Erythroblast (primary cell): Measurements from ENCODE around the gene ABCC4.

ENCODE experiments used
- GATA1 ChIP-seq: IDR thresholded peaks from 2 replicates; pipeline ENCODE4 v1.6.1; 2011; ENCODE audit warnings: low read depth, mild to moderate bottlenecking, control low read depth, low read length, moderate library complexity
- POLR2A ChIP-seq: IDR thresholded peaks from 2 replicates; pipeline ENCODE4 v1.6.1; 2011; ENCODE audit warnings: mild to moderate bottlenecking, low read length

- no peak for TF ChIP-seq POLR2A
- TF ChIP-seq GATA1: no peak
Observed at GRCh38 chr13:95174517-95174916, 126.7 kb downstream of the ABCC4 start.
